ENCODE results near the gene POPDC2.
"Not testable (repeated sequence)": the region's sequence is repeated elsewhere in the genome, so short reads cannot be mapped to it uniquely, and the experiment has no call there.

POPDC2 gene

DNA sequence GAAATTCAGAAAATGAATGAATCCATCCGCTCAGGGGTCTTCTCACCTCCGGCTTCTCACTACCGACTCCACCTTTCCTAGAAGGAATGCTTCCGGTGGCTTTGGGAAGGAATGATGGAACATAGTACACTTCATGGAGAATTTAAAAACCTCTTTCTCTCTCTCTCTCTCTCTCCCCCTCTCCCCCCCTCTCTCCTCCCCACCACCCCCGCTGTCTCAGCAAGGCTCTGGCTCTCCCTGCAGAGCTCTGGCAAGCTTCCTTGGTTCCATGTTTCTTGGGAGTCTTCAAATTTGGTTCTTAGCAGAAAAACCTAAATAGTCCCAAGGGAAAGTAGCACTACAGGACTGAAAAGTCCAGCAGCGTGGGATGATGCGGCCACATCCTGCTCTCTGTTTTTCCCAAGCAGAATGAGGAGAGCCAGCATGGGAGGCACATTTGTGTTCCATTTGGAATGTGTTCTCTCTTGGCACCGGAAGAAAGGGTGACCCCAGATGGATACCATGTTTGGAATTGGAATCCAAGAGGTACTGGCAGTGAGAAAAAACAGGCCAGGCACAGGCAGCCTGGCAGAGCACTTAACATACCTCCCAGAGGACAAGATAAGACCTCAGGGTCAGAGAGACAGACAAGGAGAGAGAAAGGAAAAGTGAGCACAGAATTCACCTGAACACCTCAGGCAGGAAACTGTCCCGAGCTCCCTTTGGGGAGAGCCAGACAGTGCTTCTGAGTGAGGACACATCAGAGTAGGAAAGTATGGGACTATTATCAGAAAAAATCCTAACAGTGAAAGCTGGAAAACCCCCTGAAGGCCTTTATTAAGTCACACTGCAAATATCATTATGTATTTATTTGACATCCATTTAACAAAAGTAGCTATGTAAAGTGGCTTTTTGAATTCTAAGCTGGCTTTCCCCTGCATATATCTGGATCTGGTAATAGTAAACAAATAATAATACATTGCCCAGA is at the start of gene POPDC2:
POPDC2 (minus strand) TSS at position 116 of the 967 bp plus-strand sequence. CDS start 166 bp downstream, outside the sequence.
- DNase-seq, result no peak

DNA sequence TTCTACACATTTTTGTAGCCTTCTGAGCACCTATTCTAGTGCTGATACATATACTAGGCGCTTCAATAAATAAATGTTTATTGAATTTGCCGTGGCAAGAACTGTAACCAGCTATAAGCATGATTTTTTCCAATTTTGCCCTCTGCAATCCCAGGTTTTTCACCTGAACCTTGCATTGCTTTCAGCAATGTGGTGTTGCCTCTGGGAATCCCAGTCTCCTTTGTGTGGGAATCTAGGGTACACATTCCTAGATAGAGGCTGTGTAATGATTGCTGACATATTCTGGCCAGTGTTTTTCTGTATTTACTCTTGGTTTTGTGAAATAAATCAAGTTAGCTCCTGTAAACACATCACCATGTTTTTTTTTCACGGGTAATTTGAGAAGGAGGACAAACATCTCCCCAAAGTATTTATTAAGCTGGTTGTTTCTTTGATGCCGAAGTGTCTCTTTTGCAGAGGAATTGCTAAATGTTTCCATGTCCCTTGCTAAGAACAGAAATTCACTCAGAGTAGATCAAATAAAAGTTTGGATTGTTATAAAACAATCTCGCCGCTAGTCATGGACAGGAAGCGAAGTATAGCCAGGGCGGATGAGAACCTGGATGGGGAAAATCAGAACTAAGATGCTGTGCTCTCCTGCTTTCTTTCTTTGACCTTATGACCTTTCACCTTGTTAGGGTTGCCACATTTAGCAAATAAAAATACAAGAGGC is 43.6 kb upstream of the POPDC2 start:
- no peak for DNase-seq

- peak; percentile 90 for DNase-seq
Measured at GRCh38 chr3:119702530-119703527, 42.4 kb upstream of the POPDC2 start, which contains the start of gene CFAP91. Gene CFAP91 (plus strand): TSS chr3:119703022. CDS start chr3:119703099, 77 bp downstream.

GRCh38 chr3:119700920-119701734 is 40.7 kb upstream of the POPDC2 start:
- peak; percentile 8 for DNase-seq

DNA sequence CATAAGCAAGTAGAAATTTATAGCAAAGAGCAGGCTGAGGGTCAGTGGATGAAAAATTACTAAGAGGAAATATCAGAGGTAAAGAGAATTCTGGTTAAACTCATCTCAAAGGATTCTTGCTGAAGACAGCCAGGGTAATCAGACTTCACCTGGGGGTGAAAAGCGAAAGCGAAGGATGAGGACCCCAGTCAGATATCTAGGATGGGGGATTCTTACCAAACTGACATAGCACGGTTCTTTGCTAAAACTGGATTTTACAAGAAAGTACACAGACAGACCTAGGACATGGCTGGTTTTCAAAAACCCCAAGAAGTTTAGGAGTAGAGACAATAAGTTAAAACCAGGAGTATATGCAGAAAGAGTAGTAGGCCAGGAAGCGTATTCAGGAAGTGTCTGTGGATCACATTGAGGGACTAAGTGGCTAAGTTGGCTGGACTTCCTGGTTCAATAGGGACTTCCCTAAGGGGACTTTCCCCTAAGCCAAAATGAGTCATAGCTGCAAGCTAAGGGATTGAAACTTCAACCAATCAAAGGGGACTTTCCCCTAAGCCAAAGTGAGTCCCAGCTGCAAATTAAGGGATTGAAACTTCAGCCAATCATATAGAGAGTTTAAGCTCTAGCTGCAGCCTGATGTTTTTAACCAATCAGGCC is 40.0 kb upstream of the POPDC2 start:
- DNase-seq, result peak; percentile 64

GRCh38 chr3:119697394-119697793 is 37.0 kb upstream of the POPDC2 start:
- no peak for DNase-seq

DNA sequence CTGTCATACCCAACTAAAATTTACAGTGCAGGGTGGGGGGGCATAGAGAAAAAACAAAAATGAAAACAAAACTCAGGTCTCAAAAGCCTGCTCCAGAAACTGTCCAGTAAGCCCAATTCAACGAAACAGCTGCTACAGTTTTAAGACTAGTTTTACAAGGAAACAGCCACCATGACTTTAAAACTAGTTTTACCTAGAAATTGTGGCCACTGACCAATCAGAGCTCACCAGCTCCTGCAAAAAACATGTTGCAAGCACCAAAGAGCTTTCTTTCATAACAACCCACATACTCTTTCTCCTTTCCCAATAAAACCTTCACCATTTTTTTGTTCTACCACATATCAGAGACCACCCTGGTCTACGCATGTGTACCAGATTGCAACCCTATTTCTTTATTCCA is 35.1 kb upstream of the POPDC2 start:
- DNase-seq, result no peak

- DNase-seq, result no peak
Measured at GRCh38 chr3:119690043-119690656, 29.8 kb upstream of the POPDC2 start.

DNA sequence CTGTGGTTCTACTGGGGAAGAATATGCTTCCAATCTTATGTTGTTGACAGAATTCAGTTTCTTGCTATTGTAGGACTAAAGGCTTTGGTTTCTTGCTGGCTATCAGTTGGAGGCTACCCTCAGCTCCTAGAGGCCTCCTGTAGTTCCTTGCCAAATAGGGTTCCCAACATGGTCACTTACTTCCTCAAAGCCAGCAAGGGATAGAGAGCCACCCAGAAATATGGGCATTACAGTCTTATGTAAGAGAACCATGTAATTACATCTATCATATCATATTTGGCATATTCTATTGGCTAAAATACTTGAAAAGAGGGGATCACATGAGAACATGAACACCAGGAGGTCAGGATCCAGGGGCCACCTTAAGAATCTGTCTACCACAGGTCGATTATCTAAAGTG is 23.0 kb upstream of the POPDC2 start:
- DNase-seq, result no peak

DNA sequence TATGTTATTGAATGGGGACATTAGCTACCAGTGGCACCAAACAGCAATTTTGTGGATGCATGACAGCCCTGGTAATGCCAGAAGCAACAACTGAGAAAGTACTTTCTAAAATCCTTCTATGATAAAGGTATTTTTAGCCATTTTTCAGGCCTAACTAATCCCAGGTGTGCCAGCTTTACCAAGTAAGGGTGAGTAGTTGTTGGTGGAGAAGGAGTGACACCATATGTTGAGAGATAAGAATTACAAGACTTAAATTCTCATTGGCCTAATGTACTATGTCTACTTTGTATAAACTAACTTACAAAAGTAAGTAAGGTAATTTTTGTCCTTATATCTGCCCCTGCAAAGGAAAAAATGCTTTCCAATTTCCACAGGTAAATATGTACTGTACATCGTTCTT is 20.9 kb upstream of the POPDC2 start:
- DNase-seq, result peak; percentile 31

GRCh38 chr3:119679874-119680273 is 19.5 kb upstream of the POPDC2 start:
- DNase-seq, result no peak

DNA sequence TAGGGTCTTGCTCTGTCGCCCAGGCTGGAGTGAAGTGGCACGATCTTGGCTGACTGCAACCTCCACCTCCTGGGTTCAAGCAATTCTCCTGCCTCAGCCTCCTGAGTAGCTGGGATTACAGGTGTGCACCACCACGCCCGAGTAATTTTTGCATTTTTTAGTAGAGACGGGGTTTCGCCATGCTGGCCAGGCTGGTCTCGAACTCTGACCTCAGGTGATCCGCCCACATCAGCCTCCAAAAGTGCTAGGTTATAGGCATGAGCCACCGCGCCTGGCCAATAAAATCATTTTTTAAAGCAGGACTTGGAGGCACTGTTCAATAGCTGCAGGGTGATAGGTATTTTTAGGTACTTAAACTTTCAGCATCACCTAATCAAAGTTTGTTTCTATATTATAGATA is 17.8 kb upstream of the POPDC2 start:
- DNase-seq, result not testable (repeated sequence)

DNA sequence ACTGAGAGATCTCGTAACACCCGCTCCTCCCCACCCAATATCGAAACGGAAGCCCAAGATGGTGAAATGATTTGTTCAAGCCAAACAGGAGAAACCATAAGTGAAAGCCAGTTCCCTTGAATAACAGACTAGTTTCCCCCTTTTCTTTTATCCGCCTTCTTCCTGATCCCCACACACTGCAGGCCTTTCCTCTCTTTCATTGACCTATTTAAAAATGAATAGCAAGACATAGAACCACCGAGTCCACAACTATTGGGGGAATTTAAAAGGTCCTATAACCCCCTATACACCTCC is 17.2 kb upstream of the POPDC2 start:
- DNase-seq, result no peak

GRCh38 chr3:119676771-119677640 is 16.6 kb upstream of the POPDC2 start, which contains the start of gene COX17:
Gene COX17 (minus strand): TSS chr3:119677406. CDS start chr3:119677310, 96 bp downstream.
- peak; percentile 98 for DNase-seq

DNA sequence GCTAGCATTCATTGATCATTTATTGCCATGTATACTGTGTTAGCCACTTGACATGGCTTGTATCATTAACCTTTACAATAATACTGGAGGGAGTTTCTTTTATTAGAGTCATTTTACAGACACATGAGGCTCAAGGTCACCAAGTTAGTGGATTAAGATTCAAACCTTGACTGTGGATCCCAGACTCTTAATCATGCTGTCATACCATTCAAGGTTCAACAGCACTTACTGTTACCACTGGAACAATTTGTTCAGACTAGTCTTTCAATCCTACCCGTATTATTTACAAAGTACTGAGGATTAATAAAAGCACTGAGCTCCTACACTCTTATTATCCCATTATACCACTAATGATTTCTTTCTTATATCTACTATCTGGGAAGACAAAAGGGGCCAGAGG is 15.6 kb upstream of the POPDC2 start:
- no peak for DNase-seq

- no peak for DNase-seq
Measured at GRCh38 chr3:119675188-119675874, 14.9 kb upstream of the POPDC2 start.

GRCh38 chr3:119673875-119674274 is 13.5 kb upstream of the POPDC2 start:
- DNase-seq, result no peak

DNA sequence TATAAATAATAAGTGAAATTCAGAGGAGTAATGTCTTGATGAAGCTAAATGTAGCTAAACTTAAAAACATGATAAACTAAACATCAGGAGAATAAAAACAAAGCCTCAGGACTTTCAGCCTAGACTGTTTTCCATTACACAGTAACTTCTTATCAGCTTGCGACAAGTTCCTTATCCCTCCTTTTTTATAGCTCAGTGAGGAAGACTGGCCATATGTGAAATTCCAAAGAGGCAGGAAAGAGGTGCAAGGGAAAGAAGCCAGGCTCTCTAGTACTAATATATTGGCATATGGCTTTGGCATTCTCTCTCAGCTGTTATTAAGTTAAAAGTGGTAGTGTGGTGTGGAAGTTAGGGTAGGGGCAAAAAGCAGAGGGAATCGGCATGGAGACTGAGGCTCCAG is 12.4 kb upstream of the POPDC2 start:
- DNase-seq, result no peak

Measured in CD4-positive, alpha-beta T cell treated with Interleukin-12 subunit alpha and Interleukin-12 subunit beta, for 1 hour (primary cell).